Endothelial cell of umbilical vein (primary cell): ENCODE measurements around the gene SLC16A5.

Experiments
- EZH2 ChIP-seq: IDR thresholded peaks from 2 replicates; pipeline ENCODE4 v1.6.1; 2012; ENCODE audit warnings: borderline replicate concordance, low read depth, mild to moderate bottlenecking, moderate library complexity, low read length, inconsistent platforms; ENCODE audit not compliant: severe bottlenecking
- GATA2 ChIP-seq: IDR thresholded peaks from 2 replicates; pipeline ENCODE4 v1.7.0; 2011; ENCODE audit warnings: low read depth, mild to moderate bottlenecking, moderate library complexity, mixed read lengths, low read length; ENCODE audit not compliant: insufficient read length, insufficient read depth
- MYC ChIP-seq: IDR thresholded peaks from one replicate; pipeline ENCODE4 v1.6.1; 2011; ENCODE audit warnings: mild to moderate bottlenecking, low read depth, low read length
- TF ChIP-seq, protein P1 (sequence below), 2 donors: IDR thresholded peaks; 1 replicate in 1 of 2; 2 replicates in 1 of 2; pipeline ENCODE4 v1.5.1; 2011; ENCODE audit warnings: low read length in 2 of 2, mild to moderate bottlenecking in 2 of 2, moderate library complexity in 2 of 2, control low read depth in 1 of 2, inconsistent platforms in 1 of 2, low read depth in 1 of 2; ENCODE audit not compliant: insufficient read depth in 1 of 2; ENCODE audit errors: extremely low read depth in 1 of 2

DNA sequence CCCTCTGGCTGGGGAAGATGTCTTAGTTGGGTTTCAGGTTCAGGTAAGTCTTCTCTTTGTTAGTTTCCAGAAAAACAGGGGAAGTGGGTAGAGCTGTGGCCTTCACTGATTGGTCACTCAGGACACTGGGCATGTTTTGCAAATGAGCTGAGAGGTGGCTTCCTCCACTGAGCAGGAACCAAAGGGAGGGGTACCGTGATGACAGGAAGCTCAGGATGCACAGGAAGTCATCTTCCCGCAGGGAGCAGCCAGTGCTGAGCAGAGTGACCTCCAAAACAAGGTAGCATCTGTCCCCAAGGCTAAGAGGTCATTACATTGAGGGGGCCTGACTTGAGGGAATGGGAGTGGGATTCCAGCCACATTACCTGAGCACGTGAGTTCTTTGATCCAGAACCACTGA is 38.2 kb downstream of the SLC16A5 start:
- TF ChIP-seq, protein P1, sequence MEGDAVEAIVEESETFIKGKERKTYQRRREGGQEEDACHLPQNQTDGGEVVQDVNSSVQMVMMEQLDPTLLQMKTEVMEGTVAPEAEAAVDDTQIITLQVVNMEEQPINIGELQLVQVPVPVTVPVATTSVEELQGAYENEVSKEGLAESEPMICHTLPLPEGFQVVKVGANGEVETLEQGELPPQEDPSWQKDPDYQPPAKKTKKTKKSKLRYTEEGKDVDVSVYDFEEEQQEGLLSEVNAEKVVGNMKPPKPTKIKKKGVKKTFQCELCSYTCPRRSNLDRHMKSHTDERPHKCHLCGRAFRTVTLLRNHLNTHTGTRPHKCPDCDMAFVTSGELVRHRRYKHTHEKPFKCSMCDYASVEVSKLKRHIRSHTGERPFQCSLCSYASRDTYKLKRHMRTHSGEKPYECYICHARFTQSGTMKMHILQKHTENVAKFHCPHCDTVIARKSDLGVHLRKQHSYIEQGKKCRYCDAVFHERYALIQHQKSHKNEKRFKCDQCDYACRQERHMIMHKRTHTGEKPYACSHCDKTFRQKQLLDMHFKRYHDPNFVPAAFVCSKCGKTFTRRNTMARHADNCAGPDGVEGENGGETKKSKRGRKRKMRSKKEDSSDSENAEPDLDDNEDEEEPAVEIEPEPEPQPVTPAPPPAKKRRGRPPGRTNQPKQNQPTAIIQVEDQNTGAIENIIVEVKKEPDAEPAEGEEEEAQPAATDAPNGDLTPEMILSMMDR (IDR thresholded peaks at IDR 0.05; ENCODE audit: extremely low read depth in 1 of 2, insufficient read depth in 1 of 2, low read depth in 1 of 2, low read length in 2 of 2) = no peak
- no peak for TF ChIP-seq EZH2
- TF ChIP-seq MYC = no peak
- TF ChIP-seq GATA2 = no peak
